ENCODE data around the gene MIEN1.
"Not testable (repeated sequence)": the region's sequence is repeated elsewhere in the genome, so short reads cannot be mapped to it uniquely, and the experiment has no call there.

Gene MIEN1

GRCh38 chr17:39730095-39730921 lies at the start of gene MIEN1:
Gene MIEN1 (minus strand): TSS chr17:39730532. CDS start chr17:39730495, 37 bp downstream.
- no peak for DNase-seq (ENCODE audit: low read depth, low spot score)

GRCh38 chr17:39777534-39778365 lies 47.4 kb upstream of the MIEN1 start:
- no peak for DNase-seq (ENCODE audit: low read depth, low spot score)

- no peak for DNase-seq (ENCODE audit: low read depth, low spot score)
Measured at GRCh38 chr17:39776252-39776651, 45.9 kb upstream of the MIEN1 start.

- DNase-seq (ENCODE audit: low read depth, low spot score) = no peak
Measured at GRCh38 chr17:39775031-39775430, 44.7 kb upstream of the MIEN1 start.

- no peak for DNase-seq (ENCODE audit: low read depth, low spot score)
Measured at GRCh38 chr17:39774047-39774446, 43.7 kb upstream of the MIEN1 start.

GRCh38 chr17:39772987-39773934 lies 42.9 kb upstream of the MIEN1 start:
- no peak for DNase-seq (ENCODE audit: low read depth, low spot score)

GRCh38 chr17:39772415-39772814 lies 42.1 kb upstream of the MIEN1 start:
- DNase-seq (ENCODE audit: low read depth, low spot score) = no peak

- no peak for DNase-seq (ENCODE audit: low read depth, low spot score)
Measured at GRCh38 chr17:39769974-39770587, 39.7 kb upstream of the MIEN1 start.

GRCh38 chr17:39767147-39767546 lies 36.8 kb upstream of the MIEN1 start:
- DNase-seq (ENCODE audit: low read depth, low spot score) = no peak

GRCh38 chr17:39765766-39766165 lies 35.4 kb upstream of the MIEN1 start:
- DNase-seq (ENCODE audit: low read depth, low spot score) = no peak

- DNase-seq (ENCODE audit: low read depth, low spot score) = no peak
Measured at GRCh38 chr17:39765175-39765574, 34.8 kb upstream of the MIEN1 start.

- DNase-seq (ENCODE audit: low read depth, low spot score) = not testable (repeated sequence)
Measured at GRCh38 chr17:39764171-39764570, 33.8 kb upstream of the MIEN1 start.

- DNase-seq (ENCODE audit: low read depth, low spot score) = no peak
Measured at GRCh38 chr17:39763051-39763820, 32.9 kb upstream of the MIEN1 start.

GRCh38 chr17:39761861-39762496 lies 31.6 kb upstream of the MIEN1 start:
- no peak for DNase-seq (ENCODE audit: low read depth, low spot score)

GRCh38 chr17:39759204-39759603 lies 28.9 kb upstream of the MIEN1 start:
- no peak for DNase-seq (ENCODE audit: low read depth, low spot score)

GRCh38 chr17:39757931-39758873 lies 27.9 kb upstream of the MIEN1 start:
- no peak for DNase-seq (ENCODE audit: low read depth, low spot score)

- DNase-seq (ENCODE audit: low read depth, low spot score) = no peak
Measured at GRCh38 chr17:39757176-39757662, 26.9 kb upstream of the MIEN1 start.

- no peak for DNase-seq (ENCODE audit: low read depth, low spot score)
Measured at GRCh38 chr17:39756380-39757079, 26.2 kb upstream of the MIEN1 start.

Data from iPS DF 19.7 (cell line).